Measurements from ENCODE around the gene GRIP1. TPM values are rescaled to one million over a fixed set of nuclear protein-coding genes. Genes with fewer than 3 reads are reported as not detected.

Gene GRIP1
- total and polyA plus RNA-seq, 2 donors (not counting 1 experiment from before 2014, with no cell fraction given) = 0.12 TPM; not detected in 1

- Histone ChIP-seq H2AFZ (ENCODE audit: low read length) (no peak overlapping the region), H3K79me2 (ENCODE audit: control insufficient read depth, insufficient read depth, low read length) (no peaks in the 10 kb centered on the region), H3K4me1 (ENCODE audit: control insufficient read depth, extremely low read depth, insufficient read depth, low read length) (no peaks in the 10 kb centered on the region), H3K27me3 (ENCODE audit: control insufficient read depth, insufficient read depth, low read length) (peaks cover 4% of the 10 kb centered on the region), H3K27ac (ENCODE audit: insufficient read depth, low read length) (no peak overlapping the region), H3K4me2 (ENCODE audit: extremely low read depth, insufficient read depth, low read length) (no peak overlapping the region), H3K4me3 (replicated peaks in 1 of 4; ENCODE audit: control extremely low read depth in 1 of 4, insufficient read depth in 1 of 4, low read depth in 3 of 4, low read length in 4 of 4) (no peak overlapping the region), H4K20me1 (ENCODE audit: control insufficient read depth, extremely low read depth, insufficient read depth, low read length) (no peaks in the 10 kb centered on the region), H3K36me3 (ENCODE audit: control insufficient read depth, insufficient read depth, low read length) (no peaks in the 10 kb centered on the region), H3K9ac (ENCODE audit: insufficient read depth, low read length) (no peak overlapping the region), H3K9me3 (ENCODE audit: control insufficient read depth, insufficient read depth, low read depth, low read length) (no peaks in the 10 kb centered on the region)
- DNase-seq (ENCODE audit: low read depth in 2 of 2) = no peak
- TF ChIP-seq EZH2 (IDR thresholded peaks at IDR 0.05; ENCODE audit: low read length, missing control alignments) (no peak), CTCF (conservative IDR thresholded peaks at IDR 0.05 in 1 of 2, IDR thresholded peaks at IDR 0.05 in 1 of 2; ENCODE audit: low read depth in 1 of 2, low read length in 2 of 2) (no peak)
Observed at GRCh38 chr12:66629138-66629870, 49.6 kb downstream of the GRIP1 start.

GRCh38 chr12:66627988-66628317 lies 50.9 kb downstream of the GRIP1 start:
- DNase-seq (ENCODE audit: low read depth in 2 of 2) = no peak
- Histone ChIP-seq H3K27ac (ENCODE audit: insufficient read depth, low read length) (no peak overlapping the region), H3K4me2 (ENCODE audit: extremely low read depth, insufficient read depth, low read length) (no peak overlapping the region), H3K27me3 (ENCODE audit: control insufficient read depth, insufficient read depth, low read length) (peaks cover 4% of the 10 kb centered on the region), H3K4me1 (ENCODE audit: control insufficient read depth, extremely low read depth, insufficient read depth, low read length) (no peaks in the 10 kb centered on the region), H3K4me3 (replicated peaks in 1 of 4; ENCODE audit: control extremely low read depth in 1 of 4, insufficient read depth in 1 of 4, low read depth in 3 of 4, low read length in 4 of 4) (no peak overlapping the region), H4K20me1 (ENCODE audit: control insufficient read depth, extremely low read depth, insufficient read depth, low read length) (no peaks in the 10 kb centered on the region), H3K9me3 (ENCODE audit: control insufficient read depth, insufficient read depth, low read depth, low read length) (no peaks in the 10 kb centered on the region), H3K36me3 (ENCODE audit: control insufficient read depth, insufficient read depth, low read length) (no peaks in the 10 kb centered on the region), H2AFZ (ENCODE audit: low read length) (no peak overlapping the region), H3K9ac (ENCODE audit: insufficient read depth, low read length) (no peak overlapping the region), H3K79me2 (ENCODE audit: control insufficient read depth, insufficient read depth, low read length) (no peaks in the 10 kb centered on the region)
- no peak for TF ChIP-seq CTCF (conservative IDR thresholded peaks at IDR 0.05 in 1 of 2, IDR thresholded peaks at IDR 0.05 in 1 of 2; ENCODE audit: low read depth in 1 of 2, low read length in 2 of 2)
- TF ChIP-seq EZH2 (IDR thresholded peaks at IDR 0.05; ENCODE audit: low read length, missing control alignments) = no peak

GRCh38 chr12:66627270-66627987 lies 51.4 kb downstream of the GRIP1 start:
- no peak for DNase-seq (ENCODE audit: low read depth in 2 of 2)
- Histone ChIP-seq H3K79me2 (ENCODE audit: control insufficient read depth, insufficient read depth, low read length) (no peaks in the 10 kb centered on the region), H3K4me2 (ENCODE audit: extremely low read depth, insufficient read depth, low read length) (no peak overlapping the region), H3K36me3 (ENCODE audit: control insufficient read depth, insufficient read depth, low read length) (no peaks in the 10 kb centered on the region), H2AFZ (ENCODE audit: low read length) (no peak overlapping the region), H3K27ac (ENCODE audit: insufficient read depth, low read length) (no peak overlapping the region), H3K27me3 (ENCODE audit: control insufficient read depth, insufficient read depth, low read length) (peaks cover 4% of the 10 kb centered on the region), H3K4me1 (ENCODE audit: control insufficient read depth, extremely low read depth, insufficient read depth, low read length) (no peaks in the 10 kb centered on the region), H4K20me1 (ENCODE audit: control insufficient read depth, extremely low read depth, insufficient read depth, low read length) (no peaks in the 10 kb centered on the region), H3K9me3 (ENCODE audit: control insufficient read depth, insufficient read depth, low read depth, low read length) (no peaks in the 10 kb centered on the region), H3K4me3 (replicated peaks in 1 of 4; ENCODE audit: control extremely low read depth in 1 of 4, insufficient read depth in 1 of 4, low read depth in 3 of 4, low read length in 4 of 4) (no peak overlapping the region), H3K9ac (ENCODE audit: insufficient read depth, low read length) (no peak overlapping the region)
- no peak for TF ChIP-seq CTCF (conservative IDR thresholded peaks at IDR 0.05 in 1 of 2, IDR thresholded peaks at IDR 0.05 in 1 of 2; ENCODE audit: low read depth in 1 of 2, low read length in 2 of 2)
- no peak for TF ChIP-seq EZH2 (IDR thresholded peaks at IDR 0.05; ENCODE audit: low read length, missing control alignments)
